IPS DF 4.7 (cell line): ENCODE results near the gene ETV3L.

Experiments used
- DNase-seq: peaks from one replicate; pipeline ENCODE4 v3.0.0-alpha.2; 2013; ENCODE audit warnings: low spot score; ENCODE audit errors: extremely low read depth

The ETV3L gene

GRCh38 chr1:157132616-157133167 is 33.1 kb upstream of the ETV3L start:
- no peak for DNase-seq

DNA sequence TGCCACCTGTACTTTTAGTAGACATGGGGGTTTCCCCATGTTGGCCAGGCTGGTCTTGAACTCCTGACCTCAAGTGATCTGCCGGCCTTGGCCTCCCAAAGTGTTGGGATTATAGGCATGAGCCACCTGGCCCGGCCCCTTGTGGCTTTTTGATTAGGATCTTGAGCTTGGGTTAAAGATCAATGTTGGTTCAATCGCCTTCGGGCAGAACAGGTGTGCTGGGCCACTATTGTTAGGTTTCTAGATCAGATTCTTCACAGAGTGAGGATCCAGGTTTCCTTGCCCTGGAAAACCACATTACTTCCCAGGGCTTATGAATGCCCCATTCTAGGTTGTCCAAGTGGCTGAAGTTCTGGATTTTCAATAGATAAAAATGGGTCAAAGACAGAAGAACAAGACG is 32.5 kb upstream of the ETV3L start:
- no peak for DNase-seq

GRCh38 chr1:157131281-157131680 is 31.7 kb upstream of the ETV3L start:
- DNase-seq: no peak

DNA sequence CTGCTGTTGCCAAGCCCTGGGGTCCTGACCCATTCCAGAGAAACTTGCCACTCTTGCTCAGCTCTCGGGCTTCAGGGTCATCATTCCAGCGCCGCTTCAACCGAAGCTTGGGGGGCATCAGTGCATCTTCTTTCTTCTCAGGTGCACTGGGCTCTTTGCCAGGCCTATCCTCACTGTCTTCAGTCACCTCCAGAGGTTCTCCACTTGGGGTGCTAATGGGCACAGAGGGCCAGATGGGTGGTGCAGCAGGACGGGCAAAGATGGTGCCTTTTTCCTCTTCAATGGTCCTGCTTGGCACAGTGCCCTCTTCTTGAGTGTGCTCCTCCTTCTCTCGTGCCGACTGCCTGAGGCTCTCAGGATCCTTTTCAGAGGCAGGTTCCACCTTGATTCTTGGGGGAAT is 25.2 kb upstream of the ETV3L start:
- DNase-seq: no peak

GRCh38 chr1:157119448-157119847 is 19.8 kb upstream of the ETV3L start:
- DNase-seq: no peak

GRCh38 chr1:157119008-157119407 is 19.4 kb upstream of the ETV3L start:
- DNase-seq: no peak

DNA sequence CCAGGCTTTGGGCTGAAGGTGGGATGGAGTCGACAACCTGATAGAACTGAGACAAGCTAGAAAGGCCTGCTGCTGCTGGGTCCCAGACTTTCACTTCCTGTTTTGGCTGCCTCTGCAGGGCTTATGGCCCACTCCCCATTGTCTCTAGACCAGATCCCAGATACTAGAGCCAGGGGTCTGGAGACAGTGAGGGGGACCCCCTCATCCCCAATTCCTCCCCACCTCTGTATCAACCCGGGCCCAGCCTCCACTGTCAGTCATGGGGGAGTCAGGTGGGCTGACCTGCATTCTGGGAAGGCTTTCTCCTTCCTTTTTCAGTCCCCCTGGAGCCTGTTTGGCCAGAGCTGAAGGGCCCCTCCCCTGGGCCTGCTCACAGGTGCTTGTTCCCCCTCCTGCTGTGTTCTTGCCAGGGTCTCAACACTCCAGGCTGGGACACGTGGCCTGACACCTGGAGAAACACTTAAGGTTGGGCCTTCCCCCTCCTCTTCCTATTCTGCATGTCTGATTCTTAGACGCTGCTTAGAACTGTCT is 18.0 kb upstream of the ETV3L start:
- no peak for DNase-seq

DNA sequence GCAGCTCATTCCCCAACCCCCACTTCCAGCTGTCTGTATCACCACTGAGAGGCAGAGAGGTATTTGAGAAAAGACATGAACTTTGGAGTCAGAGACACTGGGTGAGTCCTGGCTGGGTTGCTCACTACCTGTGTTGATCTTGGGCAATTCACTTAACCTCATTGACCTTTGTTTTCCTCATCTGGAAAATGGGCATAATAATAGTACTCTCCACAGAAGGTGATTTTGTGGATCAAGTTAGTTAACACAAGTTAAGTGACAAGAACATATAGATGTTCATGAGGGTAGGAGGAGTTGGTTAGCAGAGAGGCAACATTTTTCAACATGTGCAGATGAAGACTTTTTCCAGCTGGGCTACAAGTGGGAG is 17.1 kb upstream of the ETV3L start:
- DNase-seq: no peak

DNA sequence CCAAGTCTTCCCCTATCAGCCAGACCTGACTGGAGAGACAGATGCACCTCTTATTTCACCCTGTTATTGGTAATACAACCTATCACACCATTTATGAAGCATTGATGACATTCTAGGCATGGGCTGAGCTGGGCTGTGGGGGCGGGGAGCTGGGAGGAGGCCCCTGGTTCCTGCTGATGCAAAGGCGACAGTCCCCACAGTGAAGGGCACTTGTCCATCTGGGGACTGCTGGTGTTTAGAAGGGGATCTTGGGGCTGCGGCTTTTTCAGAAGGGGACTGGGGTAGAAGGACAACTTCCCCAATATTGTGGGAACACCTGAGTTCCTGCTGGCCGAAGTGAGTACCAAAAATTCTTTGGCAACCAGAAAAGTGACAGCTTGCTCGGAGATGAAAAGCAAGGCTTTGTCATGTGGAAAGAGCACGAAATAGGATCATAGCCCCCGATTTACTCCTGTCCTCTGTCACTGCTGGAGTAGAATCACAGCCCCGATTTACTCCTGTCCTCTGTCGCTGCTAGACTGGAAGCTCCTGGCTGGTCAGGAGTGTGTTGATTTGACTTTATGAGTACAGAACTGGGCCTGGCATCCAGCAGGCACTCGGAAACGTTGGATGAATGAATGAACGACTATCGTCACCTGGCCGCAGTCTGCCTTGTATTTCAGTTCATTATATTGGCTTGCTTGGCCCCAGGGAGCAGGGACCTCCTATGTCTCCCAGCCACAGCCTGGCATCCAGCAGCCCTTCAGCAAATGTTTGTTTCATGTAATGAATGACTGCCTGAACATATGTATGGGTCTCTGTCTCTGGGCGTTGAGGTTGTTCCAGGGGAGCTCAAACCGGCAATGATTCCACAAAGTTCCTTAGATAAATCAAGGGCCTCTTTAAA is 16.5 kb upstream of the ETV3L start:
- no peak for DNase-seq

DNA sequence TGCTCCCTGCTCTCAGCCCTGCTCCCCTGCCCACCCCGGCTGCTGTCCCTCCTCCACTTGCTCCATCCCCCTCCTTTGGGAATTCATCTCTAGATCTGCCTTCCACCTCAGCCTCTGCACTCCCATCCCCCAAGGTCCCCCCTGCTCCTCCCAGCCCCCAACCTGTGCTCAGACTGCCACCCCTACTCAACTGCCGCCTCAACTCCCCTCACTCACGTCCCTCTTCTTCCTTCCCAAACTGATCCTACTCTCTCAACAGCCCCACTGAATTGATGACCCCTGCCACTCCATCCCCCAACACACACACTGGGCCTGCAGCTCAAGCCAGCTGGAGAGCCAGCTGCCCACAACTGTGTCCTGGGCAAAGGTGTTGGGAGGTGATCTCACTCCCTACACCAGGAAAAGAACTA is 15.8 kb upstream of the ETV3L start:
- no peak for DNase-seq

DNA sequence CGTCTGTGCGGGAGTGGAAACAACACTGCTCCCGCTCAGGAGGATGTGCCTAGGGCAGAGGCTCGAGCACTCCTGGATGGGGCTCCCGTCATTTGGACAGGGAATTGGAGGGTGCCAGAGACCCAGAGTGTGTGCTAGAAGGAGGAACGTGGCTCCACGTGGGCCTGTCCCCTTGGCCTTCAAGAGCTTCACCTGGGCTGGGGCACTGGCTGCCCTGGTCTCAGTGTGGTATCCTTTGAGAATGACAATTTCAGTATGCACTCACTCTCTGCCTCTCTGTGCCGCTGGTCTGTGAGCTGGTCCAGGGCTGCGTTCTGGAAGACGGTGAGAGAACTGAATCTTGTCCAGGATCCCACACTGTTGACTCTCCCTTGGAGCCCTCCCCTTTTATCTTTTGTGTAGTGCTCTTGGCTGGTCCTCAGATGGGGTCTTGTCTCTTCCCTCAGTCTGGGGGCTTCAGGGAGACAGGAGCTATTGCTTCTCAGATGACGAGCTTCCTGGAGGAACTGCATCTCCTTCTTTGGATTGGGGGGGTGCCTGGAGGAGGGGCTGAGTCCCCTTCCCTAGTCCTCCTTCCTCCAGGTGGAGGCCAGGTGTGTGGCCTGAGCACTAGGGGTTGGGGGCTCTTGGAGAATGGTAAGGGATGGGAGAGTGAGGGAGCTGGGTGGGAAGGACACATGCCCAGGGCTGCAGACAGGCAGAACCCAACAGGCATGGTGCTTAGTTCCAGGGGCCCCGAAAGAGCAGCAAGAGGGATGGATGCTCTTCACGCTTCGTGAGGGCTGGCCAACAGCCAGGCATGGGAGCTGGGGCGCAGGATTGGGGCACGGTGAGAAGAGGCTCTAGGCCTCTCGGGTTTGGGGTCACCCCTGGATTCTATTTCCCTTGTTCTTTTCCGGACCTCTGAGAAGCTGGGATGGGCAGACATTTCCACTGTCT is 14.8 kb upstream of the ETV3L start:
- DNase-seq: no peak

DNA sequence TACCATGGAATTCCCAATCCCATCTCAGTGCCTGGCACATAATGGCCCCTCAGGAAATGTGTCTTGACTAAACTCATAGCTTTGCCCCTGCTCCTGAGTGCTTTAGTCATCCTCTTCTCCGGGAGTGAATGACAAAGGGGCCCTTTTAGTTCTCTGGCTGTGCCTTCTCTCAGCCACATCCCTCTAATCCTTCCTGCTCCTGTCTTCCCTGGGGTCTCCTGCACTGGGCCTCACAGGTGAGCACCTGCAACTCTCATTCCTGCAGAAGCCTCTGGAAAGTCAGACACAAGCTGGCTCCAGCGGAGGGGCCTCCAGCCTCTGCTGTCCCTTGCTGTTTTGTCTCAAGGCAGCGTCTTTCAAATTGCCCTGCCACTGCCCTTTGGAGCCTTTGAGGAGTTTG is 14.0 kb upstream of the ETV3L start:
- no peak for DNase-seq

GRCh38 chr1:157113106-157113505 is 13.5 kb upstream of the ETV3L start:
- DNase-seq: no peak

DNA sequence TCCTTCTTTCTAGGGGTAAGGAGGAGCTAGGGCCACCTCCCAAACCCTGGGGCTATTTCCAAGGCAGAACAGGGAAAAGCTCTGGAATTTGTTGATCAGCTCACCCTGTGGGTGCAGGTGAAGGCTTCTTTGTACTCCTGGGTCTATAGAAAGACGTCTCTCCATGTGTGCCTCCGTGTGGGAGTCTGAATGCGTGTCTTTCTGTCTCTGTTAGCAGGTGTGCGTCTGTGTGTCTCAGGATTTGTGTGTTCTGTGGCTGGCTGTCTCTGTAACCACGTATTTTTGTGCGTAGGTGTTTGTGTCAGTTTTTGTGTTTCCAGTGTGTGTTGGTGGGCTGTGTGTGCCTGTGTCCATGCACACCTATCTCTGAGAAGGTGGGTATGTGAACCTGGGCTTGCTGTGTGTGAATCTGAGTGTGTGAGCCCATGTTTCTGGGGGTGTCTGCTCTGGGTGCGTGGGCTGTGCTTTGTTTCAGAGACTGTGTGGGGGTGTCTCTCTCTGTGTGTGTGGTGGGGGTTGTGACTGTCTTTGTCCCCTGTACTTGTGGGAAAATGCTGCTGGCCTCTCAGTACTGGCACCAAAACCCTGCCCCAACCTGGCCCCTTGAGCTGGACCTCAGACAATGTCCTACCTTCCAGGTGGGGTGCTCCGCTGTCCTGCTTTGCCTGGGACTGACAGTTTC is 12.7 kb upstream of the ETV3L start:
- no peak for DNase-seq

DNA sequence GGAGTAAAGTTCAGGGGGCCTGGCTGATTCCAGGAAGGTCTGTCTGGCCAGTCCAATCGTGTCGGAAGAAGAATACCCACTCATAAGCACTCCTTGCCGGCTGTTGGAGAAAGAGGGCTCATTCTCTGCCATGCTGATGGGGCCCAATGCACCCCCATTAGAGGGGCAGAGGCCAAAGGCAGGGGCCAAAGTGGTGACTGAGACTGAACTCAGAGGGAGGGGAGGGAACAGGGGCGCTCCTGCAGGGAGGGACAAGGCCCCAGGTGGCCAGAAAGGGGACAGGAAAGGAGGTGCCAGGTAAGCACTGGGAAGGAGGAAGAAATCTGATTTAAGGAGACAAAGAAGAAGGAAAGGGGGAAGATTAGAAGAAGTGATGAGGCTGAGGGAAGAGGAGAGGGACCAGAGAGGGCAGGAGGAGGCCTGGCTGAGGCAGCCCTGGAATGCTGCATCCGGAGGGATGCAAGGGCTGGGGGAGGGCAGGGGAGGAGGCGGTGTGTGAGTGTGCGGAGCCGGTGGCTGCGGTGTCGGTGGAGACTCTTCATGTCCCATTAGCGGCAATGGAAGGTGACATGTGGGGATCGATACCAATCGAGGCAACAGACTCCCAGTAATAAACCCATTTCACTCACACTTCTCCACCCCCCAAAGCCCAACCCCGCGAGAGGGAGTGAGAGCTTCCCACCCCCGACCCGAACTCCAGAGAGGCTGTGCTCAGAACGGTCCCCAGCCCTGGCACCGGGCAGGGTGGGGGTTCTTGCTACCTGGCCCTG is 12.0 kb upstream of the ETV3L start:
- no peak for DNase-seq

DNA sequence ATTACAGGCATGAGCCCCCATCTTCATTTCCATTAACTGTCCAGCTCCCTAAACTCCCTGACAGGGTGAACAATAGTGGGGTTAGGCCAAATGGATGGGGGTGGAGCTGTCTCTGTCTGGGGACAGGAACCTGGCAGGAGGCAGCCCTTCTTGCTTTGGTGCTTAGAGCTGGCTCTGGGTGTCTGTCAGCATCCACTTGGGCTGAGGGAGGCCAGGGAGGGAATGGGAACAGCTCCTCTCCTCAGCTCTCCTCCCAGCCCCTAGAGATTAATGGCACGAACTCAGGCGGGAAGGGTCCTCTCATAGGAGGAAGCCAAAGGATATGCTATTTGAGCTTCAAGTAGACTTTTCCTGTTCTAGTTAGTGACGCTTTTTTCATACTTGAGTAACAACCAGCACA is 11.1 kb upstream of the ETV3L start:
- no peak for DNase-seq

- no peak for DNase-seq
Observed at GRCh38 chr1:157110003-157110402, 10.4 kb upstream of the ETV3L start.

- no peak for DNase-seq
Observed at GRCh38 chr1:157108448-157108847, 8.8 kb upstream of the ETV3L start.

DNA sequence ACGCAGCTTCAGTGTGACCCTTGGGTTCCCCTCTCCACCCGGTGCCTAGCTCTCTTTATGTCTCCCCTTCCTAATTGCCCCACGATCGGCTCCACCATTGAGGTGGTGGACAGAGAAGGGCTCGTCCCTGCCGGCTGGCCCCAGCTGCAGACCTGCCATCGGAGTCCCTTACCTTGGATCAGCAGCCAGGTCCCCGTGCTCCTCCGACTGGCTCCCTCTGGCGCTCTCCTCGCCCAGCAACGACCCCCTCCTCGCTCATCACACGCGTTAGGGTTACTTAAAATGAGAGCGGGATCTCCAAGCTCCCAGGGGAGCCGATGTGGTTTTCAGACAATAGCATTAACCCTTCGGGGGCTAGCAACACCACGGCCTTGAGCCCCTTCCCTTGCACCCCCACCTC is 8.1 kb upstream of the ETV3L start:
- no peak for DNase-seq

DNA sequence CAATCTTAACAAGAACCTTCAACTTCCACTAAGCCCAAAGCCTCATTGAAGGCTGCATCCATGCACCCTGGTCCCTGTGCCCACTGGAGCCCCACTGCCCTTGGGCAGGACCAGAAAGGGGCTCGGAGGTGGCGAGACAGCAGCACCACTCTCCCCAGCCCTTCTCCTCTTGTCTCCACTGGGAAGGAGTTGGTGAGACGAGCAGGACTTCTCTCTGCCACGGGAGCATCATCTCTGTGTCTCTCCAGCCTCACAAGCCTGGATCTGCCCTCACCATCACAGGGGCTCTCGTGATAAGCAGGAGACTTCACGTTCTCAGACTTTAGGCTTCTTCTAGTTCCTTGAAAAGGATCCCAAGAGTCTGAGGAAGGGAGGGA is 7.2 kb upstream of the ETV3L start:
- no peak for DNase-seq
